ENCODE data around the gene VPS13C.
A peak's percentile ranks its signal among the peaks of the same experiment; 100 is the strongest.

DNA sequence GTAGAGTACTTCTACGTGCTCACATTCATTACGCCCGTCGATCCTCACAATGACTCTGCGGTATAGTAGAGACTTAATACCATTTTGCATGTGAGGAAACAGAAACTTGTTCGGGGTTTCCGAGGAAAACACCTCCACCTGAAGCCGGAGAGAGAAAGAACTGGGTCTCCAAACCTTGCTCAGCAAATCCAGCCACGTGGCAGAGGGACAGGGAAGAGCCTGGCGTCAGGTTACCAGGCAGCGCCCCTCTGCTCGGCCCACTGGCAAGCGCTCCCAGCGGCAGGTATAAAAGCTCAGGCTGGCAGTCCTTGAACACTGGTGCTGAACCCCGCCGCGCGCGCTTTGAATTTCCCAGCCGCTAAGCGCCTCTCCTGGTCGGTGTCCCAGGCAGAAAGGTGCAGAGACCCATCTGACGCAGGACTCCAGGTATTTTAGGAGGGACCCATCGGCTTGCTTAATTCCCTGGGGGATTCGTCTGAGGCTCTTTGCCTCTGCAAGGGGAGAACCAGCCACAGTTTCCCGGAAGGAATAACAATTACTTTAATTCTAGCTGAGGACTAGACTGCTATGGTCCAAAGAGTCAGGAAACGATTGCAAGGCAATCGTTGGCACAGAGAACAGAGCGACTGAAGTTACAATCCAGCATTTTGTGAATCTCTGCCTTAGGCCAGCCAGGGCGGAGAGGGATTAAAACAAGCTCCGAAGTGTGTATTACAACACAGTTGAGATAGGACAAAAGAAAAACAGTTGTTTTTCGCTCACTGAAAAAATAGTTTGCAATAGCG is 6.6 kb upstream of the VPS13C start, which contains the start of gene C2CD4A:
- peak in 1 of 2 donors; percentile 26 for TF ChIP-seq POLR2A (IDR thresholded peaks at IDR 0.05)
- TF ChIP-seq, protein P1, sequence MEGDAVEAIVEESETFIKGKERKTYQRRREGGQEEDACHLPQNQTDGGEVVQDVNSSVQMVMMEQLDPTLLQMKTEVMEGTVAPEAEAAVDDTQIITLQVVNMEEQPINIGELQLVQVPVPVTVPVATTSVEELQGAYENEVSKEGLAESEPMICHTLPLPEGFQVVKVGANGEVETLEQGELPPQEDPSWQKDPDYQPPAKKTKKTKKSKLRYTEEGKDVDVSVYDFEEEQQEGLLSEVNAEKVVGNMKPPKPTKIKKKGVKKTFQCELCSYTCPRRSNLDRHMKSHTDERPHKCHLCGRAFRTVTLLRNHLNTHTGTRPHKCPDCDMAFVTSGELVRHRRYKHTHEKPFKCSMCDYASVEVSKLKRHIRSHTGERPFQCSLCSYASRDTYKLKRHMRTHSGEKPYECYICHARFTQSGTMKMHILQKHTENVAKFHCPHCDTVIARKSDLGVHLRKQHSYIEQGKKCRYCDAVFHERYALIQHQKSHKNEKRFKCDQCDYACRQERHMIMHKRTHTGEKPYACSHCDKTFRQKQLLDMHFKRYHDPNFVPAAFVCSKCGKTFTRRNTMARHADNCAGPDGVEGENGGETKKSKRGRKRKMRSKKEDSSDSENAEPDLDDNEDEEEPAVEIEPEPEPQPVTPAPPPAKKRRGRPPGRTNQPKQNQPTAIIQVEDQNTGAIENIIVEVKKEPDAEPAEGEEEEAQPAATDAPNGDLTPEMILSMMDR (IDR thresholded peaks at IDR 0.05 in 4 of 5, conservative IDR thresholded peaks at IDR 0.05 in 1 of 5): peak in 2 of 5 experiments; percentile 33 to 36
